Psoas muscle (tissue), 8 donors: ENCODE results near the gene NOTCH1. TPM values are rescaled to one million over a fixed set of nuclear protein-coding genes. Genes with fewer than 3 reads are reported as not detected.

Source experiments
- ATAC-seq, 4 donors: fragments of 200-7000 bp; cut with Tn5 transposase; one replicate each; pipeline ENCODE4 v1.9.1; 2020; ENCODE audit warnings: moderate library complexity in 3 of 4, mild to moderate bottlenecking in 2 of 4
- DNase-seq, 2 donors: peaks; one replicate each; pipeline ENCODE4 v3.0.0-alpha.2; 2020
- H3K27ac ChIP-seq: fragments of 200-600 bp; one replicate; pipeline ENCODE4 v1.8.0; 2022
- H3K27me3 ChIP-seq, 3 donors: fragments of 200-600 bp in 1 of 3; one replicate each; pipeline versions ENCODE4 v1.6.1 to v1.8.0; 2013 to 2022; ENCODE audit warnings: low read length in 2 of 3, mild to moderate bottlenecking in 2 of 3, moderate library complexity in 1 of 3; ENCODE audit not compliant: insufficient read depth in 3 of 3
- H3K36me3 ChIP-seq, 2 donors: fragments of 200-600 bp in 1 of 2; one replicate each; pipeline versions ENCODE4 v1.6.1 to v1.8.0; 2013 to 2022; ENCODE audit warnings: low read depth in 1 of 2, mild to moderate bottlenecking in 1 of 2, moderate library complexity in 1 of 2; ENCODE audit not compliant: insufficient read depth in 1 of 2
- H3K4me1 ChIP-seq: fragments of 200-600 bp; one replicate; pipeline ENCODE4 v1.8.0; 2022
- H3K4me3 ChIP-seq: fragments of 200-600 bp; one replicate; pipeline ENCODE4 v1.8.0; 2022; ENCODE audit warnings: mild to moderate bottlenecking
- H3K9me3 ChIP-seq: fragments of 200-600 bp; one replicate; pipeline ENCODE4 v1.8.0; 2022
- WGBS, 3 donors: extraction: QIAGEN DNeasy Blood & Tissue Kit; methylation state at CpG; one replicate each; pipeline versions ENCODE4 v1.1.6 to v1.1.7; 2013; 5-methylcytosine and 5-hydroxymethylcytosine counted together
- intact Hi-C, 2 donors: fragments of 100-400 bp; cut with DNase I; formaldehyde crosslinking; loops; one replicate each; pipeline versions ENCODE4 v1.11.0 to v1.14.2; 2022
- polyA plus RNA-seq, 3 donors: library from polyadenylated mRNA; stranded (reverse); fragments of 200-250 nt; gene quantifications; one replicate each; pipeline ENCODE4 v1.2.3, GENCODE V29; 2013
- total RNA-seq, 4 donors: library from RNA; stranded (reverse); fragmentation: NEBNext Ultra II Directional in 2 of 4; extraction: Animal tissue kit (Norgen Biotek cat#: 25700) in 2 of 4; gene quantifications; one replicate each; pipeline versions ENCODE4 v1.2.1 to v1.2.4, GENCODE V29; 2021 to 2023
- TF ChIP-seq, protein P1 (sequence below): fragments of 200-600 bp; IDR thresholded peaks from one replicate; pipeline ENCODE4 v1.8.0; 2022; ENCODE audit warnings: antibody characterized with exemption
- donor health status: healthy with polysubstance abuse.
- donor health status: DM: no; HTN: no; CAD: no; lungs with moderate emphysema.
- donor health status: Bipolar disorder and iron deficiency.
- donor health status: healthy.
- donor health status: DM: yes; HTN: yes; CAD: no.
- donor health status: DM: no; HTN: no; CAD: no.
- donor health status: DM: no; HTN: no; CAD: no.
- donor health status: DM: yes; HTN: yes; CAD: no.

NOTCH1 gene
- total and polyA plus RNA-seq, 7 donors: 1.8 to 15.4 (median 8.7) TPM

DNA sequence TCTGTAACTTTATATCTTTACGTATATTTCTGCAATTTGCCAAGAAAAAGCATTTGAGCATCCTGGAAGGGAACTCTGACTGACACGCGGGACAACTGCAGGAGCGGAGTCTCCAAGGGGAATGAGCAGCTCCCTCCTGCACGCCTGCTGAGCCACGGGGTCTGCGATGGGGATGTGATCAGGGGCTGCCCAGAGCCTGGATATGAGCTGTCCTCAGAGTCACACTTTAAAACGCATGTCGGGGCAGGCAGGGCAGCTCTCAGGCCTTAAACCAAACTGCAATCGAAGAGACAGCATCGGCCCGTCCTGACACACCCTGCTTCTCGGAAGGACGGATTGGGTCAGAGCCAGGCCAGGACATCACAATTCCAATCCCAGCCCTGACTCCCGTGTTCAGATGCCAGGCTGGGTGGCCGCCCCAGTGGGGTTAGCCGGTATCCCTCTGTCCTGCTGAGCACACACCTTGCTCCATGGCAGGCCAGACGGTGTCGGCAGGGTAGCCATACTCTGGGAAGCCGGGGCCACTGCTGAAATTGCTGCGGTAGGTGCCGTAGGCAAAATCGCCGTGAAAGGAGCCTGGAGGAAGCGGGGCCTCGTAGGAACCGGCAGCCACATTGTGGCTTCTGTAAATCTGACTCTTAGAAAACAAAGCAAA lies 80.2 kb downstream of the NOTCH1 start:
- 92 to 93% (median 92%) methylated on average over 27 of the region's 27 CpGs for WGBS, 3 donors
- no peak for DNase-seq
- ATAC-seq: no peak
- H3K36me3 ChIP-seq: peaks cover 7 to 100% of the 10 kb centered on the region in 2 donors
- intact Hi-C loops: no loop called here
- no peak overlapping the region for H3K27ac ChIP-seq
- H3K4me1 ChIP-seq: no peaks in the 10 kb centered on the region
- H3K27me3 ChIP-seq: no peaks in the 10 kb centered on the region
- H3K9me3 ChIP-seq: no peaks in the 10 kb centered on the region
- no peak overlapping the region for H3K4me3 ChIP-seq
- TF ChIP-seq, protein P1, sequence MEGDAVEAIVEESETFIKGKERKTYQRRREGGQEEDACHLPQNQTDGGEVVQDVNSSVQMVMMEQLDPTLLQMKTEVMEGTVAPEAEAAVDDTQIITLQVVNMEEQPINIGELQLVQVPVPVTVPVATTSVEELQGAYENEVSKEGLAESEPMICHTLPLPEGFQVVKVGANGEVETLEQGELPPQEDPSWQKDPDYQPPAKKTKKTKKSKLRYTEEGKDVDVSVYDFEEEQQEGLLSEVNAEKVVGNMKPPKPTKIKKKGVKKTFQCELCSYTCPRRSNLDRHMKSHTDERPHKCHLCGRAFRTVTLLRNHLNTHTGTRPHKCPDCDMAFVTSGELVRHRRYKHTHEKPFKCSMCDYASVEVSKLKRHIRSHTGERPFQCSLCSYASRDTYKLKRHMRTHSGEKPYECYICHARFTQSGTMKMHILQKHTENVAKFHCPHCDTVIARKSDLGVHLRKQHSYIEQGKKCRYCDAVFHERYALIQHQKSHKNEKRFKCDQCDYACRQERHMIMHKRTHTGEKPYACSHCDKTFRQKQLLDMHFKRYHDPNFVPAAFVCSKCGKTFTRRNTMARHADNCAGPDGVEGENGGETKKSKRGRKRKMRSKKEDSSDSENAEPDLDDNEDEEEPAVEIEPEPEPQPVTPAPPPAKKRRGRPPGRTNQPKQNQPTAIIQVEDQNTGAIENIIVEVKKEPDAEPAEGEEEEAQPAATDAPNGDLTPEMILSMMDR: no peak

DNA sequence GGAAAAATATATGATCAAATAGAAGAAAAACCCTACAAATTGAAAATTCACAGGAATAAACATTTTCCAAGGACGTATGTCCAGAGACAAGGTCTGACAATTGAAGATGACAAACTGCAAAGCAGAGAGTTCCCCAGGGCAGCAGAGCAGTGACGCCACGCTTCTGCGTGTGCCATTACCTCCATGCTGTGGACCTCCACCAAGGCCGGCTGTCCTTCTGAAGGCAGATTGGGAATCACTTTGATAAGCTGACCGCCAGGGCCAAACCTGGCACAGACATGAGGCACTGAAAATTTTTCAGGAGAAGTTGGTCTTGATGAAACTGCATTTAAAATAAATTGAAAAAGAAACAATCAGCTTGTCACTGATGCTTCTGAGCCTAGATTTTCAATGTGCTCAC lies 81.6 kb downstream of the NOTCH1 start:
- peaks cover 7 to 100% of the 10 kb centered on the region in 2 donors for H3K36me3 ChIP-seq
- ATAC-seq (no peak), DNase-seq (no peak)
- no peak overlapping the region for H3K27ac ChIP-seq
- intact Hi-C loops: no loop called here
- TF ChIP-seq, protein P1: no peak
- 90 to 97% (median 92%) methylated on average over 6 of the region's 6 CpGs for WGBS, 3 donors
- H3K9me3 ChIP-seq: no peaks in the 10 kb centered on the region
- H3K27me3 ChIP-seq: no peaks in the 10 kb centered on the region
- no peaks in the 10 kb centered on the region for H3K4me1 ChIP-seq
- no peak overlapping the region for H3K4me3 ChIP-seq

DNA sequence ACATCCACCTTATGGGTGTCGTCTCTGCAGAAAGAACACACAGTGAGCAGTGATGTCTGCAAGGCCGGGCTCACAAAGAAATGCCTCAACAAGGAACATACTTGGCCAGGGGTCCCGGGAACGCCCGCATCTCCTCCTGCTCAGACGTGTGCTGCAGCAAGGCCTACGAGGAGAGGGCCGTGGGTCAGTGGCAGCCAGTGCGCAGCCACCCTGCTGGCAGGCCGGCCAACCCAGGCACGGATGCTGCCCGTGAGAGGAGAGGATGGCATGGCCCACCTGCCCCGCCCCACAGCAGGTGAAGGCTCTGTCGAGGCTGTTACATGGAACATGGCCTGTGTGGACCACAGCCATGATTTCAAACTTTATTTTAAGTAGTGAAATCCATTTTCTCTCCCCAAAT lies 82.3 kb downstream of the NOTCH1 start:
- 85 to 94% (median 90%) methylated on average over 14 of the region's 14 CpGs for WGBS, 3 donors
- Histone ChIP-seq H3K4me3 (no peak overlapping the region), H3K27me3 (no peaks in the 10 kb centered on the region)

DNA sequence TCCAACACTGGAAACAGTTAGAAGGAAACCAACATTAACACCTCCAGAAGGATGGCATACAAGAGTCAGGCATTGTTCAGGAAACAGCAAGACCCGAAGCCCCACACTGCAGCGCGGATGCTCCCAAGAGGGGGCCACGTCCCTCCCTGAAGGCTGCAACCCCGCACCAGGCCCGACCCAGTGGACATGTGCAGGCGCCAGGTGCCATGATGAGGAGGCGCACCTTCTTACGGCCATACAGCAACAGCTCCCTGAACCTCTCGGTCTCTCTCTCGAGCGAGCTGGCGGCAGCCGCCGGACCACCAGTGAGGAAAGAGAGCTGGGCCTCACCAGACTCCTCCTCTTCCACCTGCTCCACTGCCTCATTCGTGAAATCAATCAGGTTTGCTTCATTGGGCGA lies 83.2 kb downstream of the NOTCH1 start:
- H3K36me3 ChIP-seq: peaks cover 5 to 100% of the 10 kb centered on the region in 2 donors
- H3K27me3 ChIP-seq: no peaks in the 10 kb centered on the region
- H3K4me3 ChIP-seq: no peak overlapping the region
- ATAC-seq (no peak), DNase-seq (no peak)
- no peak overlapping the region for H3K27ac ChIP-seq
- no peaks in the 10 kb centered on the region for H3K9me3 ChIP-seq
- no peaks in the 10 kb centered on the region for H3K4me1 ChIP-seq
- TF ChIP-seq, protein P1: no peak
- WGBS, 3 donors: 88 to 91% (median 88%) methylated on average over 17 of the region's 17 CpGs
- intact Hi-C loops: no loop called here

More for the DNA sequence above, 82.3 kb downstream of the NOTCH1 start:
- ATAC-seq (no peak), DNase-seq (no peak)
- Histone ChIP-seq H3K4me1 (no peaks in the 10 kb centered on the region), H3K9me3 (no peaks in the 10 kb centered on the region), H3K36me3 (peaks cover 7 to 100% of the 10 kb centered on the region in 2 donors), H3K27ac (no peak overlapping the region)
- intact Hi-C loops: no loop called here
- TF ChIP-seq, protein P1: no peak
